Hippocampal formation (tissue), 2 donors: ENCODE measurements around the gene MEP1B.
"Not testable (repeated sequence)": the region's sequence is repeated elsewhere in the genome, so short reads cannot be mapped to it uniquely, and the experiment has no call there.

ENCODE experiments used
- DNase-seq, 2 donors: peaks; one replicate each; lab custom pipeline; 2025; lab: John Stamatoyannopoulos, UW

Gene MEP1B

DNA sequence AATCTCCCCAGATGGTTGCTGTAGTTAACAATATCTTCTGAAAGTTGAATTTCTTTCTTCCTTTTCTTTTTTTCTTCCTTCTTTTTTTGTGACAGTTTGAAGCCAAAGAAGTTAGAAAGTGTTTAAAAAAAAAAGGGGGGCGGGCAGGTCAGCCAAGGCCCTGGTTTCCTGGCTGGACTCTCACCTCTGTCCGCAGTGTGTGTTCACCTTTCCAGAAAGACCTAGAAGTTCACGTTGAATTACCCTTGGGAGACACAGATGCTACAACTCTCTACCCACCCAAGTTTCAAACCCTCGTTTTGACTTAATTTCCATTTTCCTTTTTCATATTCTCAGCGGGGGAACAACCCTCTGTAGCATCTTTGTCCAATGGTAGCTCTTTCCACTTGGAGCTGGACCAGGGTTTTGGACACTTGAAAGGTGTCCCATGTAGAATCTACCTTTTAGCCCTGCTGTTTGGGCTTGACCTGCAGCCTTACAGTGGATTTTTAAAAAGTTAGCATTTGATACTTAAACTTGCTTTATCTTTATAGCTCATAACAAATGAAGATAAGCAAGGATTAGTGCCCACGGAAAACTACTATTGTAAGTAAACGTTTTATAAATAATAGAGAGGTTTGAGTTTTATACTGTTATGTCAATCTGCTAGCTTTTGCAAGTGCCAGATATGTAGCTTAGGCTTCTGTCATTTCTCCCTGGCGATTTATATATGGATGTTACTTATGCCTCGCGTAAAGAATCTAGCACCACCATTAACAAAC is 20.0 kb downstream of the MEP1B start:
- DNase-seq, result no peak

- DNase-seq, result no peak
Observed at GRCh38 chr18:32213693-32214092, 23.9 kb downstream of the MEP1B start.

- DNase-seq, result no peak
Observed at GRCh38 chr18:32216390-32216789, 26.6 kb downstream of the MEP1B start.

- DNase-seq, result no peak
Observed at GRCh38 chr18:32219431-32220018, 29.7 kb downstream of the MEP1B start.

GRCh38 chr18:32233348-32233747 is 43.5 kb downstream of the MEP1B start:
- not testable (repeated sequence) for DNase-seq

DNA sequence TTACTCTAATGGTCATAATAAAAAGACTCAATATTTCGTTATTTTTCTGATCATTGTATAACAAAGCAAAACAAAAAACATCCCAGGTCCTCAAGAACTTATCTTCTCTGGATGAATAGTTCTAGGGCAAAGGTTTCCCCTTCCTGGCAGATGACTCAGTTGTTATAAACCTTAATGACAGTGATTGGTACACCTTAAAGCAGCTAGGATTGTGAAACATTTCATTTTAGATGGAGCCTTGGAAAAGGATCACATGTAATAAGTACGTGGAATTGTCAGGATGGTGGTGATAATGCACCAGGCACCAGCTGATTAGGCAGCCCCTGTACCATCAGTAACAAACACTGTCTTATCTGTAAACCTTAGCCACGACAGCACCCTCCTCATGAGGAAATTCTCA is 47.2 kb downstream of the MEP1B start:
- DNase-seq, result no peak

DNA sequence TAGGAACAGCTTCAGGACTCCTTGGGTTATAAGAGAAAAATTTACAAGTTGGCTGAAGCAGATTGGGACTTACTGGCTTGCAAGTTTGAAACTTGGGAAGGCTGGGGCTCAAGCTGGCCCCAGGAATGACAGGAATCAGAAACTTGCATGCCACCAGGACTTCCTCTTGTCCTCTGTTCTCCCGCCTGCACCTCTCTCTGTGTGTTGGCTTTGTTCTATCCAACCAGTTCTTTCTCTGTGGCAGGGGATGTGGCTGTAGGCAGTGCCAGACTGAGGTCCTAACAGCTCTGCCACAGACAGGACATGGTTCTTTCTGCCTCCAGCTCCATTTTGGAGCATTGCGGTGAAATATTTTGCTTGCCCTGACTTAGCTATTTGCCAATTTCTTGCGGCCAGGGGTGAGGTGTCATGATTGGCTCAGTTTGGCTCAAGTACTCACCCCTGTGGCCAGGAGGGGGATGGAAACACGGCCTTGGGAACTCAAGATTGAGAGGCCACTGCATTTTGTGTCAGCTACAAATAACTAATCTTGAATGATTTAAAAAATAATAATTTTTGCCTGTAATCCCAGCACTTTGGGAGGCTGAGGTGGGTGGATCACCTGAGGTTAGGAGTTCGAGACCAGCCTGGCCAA is 48.9 kb downstream of the MEP1B start:
- no peak for DNase-seq

DNA sequence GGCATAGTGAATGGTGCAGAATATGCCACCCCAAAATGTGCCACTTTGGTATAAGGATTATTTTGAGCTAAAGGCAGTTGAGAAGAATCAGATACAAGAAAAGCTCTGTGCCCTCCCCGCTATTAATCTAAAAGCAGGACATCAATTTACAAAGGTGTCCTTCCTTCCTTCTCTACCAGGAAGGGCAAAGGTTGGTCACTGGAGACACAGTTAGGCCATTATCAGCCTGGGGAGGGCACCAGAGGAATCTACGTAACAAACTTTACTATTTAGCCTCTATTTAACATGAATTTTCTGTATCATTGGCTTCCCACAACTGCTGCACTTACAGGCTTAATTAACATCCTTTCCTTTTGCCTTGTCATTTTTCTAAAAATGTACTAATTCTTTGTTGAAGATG is 52.6 kb downstream of the MEP1B start:
- DNase-seq, result no peak

GRCh38 chr18:32243358-32243757 is 53.5 kb downstream of the MEP1B start:
- DNase-seq, result no peak

GRCh38 chr18:32244881-32245280 is 55.0 kb downstream of the MEP1B start:
- no peak for DNase-seq

- no peak for DNase-seq
Observed at GRCh38 chr18:32249147-32249929, 59.5 kb downstream of the MEP1B start.

- no peak for DNase-seq
Observed at GRCh38 chr18:32251466-32251865, 61.6 kb downstream of the MEP1B start.

GRCh38 chr18:32252141-32252860 is 62.5 kb downstream of the MEP1B start:
- no peak for DNase-seq

DNA sequence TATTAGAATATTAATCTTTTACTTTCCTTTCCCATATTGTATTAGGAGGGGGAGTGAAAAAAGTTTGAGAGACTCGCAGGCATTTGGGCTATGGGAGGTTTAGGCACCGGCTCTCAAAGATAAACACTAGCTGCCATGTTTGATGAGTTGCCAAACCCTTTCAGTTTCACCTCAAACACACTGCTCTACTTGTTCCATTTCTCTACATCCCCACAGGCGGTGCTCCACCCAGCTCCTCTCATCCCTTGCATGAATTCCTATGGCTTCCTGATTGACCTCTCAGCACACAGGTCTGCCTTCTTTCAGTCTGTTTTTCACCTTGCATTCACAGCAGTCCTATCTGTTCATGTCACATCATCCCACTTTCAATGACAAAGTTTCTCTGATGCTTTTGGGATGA is 65.7 kb downstream of the MEP1B start:
- DNase-seq, result no peak

DNA sequence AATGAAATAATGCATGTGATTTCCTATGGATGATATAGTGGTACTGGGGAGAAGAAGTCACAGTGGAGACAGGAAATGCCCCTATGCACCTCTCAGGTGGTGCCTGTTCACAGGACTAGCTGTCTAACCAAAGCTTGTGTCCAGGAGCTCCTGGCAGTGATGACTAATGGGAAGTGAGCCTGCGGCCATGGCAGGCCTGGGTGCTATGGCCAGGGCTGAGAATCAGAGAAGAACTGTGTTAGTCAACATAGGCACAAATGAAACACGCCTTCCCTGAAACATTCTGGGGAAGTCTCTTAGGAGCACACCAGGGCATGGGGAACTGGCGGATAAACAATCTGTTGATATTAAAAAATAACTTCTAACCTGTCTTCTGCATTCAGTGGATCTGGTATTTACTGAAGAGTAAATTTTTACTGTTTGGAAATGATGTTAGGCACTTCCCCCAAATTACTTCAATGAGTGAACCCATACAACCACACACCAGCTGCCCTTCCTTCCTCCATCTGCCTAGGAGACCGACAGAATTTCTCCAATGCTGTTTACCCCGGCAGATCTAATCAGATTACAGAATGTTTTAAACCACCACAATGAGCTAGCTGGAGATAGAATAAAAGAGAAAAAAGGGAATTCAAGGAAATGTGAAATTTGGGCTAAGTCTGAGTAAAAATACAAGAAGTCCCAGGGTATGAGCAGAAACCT is 67.4 kb downstream of the MEP1B start:
- peak in 1 of 2 donors; percentile 19 for DNase-seq

DNA sequence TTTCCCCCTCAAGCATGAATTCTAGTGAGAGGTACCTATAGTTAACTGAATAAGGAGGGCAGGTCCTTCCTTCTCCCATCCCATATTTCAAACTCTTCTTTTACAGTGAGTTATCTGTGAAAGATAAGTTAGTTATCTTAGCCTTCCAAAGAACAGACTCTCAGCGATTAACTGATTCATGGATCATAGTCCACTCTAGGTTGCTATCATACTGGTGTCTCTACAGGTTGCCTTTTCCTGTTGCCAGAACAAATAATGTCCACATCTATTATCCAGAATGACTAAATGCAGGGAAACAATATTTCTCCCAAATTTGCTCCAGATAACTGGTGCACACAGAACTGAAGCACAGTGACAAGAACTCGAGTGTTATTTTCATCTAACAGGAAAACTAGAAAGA is 68.3 kb downstream of the MEP1B start:
- DNase-seq, result no peak

DNA sequence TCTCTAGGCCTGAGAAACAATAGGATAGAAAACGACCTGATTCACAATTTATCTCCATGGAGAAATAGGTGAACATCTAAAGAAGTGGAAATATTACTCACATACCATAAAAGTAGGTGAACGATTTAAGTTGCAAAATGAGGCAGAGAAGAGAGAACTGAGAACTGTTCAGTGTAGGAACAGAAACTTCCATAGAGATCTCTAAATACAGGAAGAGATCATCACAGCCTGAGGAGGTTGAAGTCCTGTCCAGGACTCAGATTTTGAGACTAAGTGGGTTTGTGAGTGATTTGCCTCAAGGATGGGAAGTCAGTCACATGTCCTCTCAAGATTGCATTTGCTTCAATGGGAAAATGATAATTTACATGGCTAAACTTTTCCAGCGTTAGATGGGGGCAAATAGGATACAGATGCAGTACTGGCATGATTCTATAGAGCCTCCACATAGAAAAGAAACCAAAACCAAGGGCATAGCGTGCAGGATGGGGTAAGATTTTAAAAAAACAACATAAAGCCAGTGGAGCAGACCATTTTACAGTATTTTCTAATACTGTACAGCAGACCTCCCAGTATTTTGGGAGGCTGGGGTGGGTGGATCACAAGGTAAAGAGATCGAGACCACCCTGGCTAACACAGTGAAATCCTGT is 68.8 kb downstream of the MEP1B start:
- DNase-seq, result no peak

DNA sequence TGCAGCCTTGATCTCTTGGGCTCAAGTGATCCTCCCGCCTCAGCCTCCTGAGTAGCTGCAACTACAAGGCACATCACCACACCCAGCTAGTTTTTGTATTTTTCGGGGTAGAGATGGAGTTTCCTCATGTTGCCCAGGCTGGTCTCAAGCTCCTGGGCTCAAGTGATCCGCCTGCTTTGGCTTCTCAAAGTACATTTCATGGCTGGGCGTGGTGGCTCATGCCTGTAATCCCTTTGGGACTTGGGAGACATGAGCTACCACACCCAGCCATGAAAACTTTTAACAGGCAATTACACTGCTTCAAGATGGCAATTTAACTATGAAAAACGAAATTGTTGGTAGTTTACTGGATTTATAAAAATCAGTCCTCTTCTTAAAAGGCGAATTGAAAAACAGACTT is 69.7 kb downstream of the MEP1B start:
- no peak for DNase-seq

DNA sequence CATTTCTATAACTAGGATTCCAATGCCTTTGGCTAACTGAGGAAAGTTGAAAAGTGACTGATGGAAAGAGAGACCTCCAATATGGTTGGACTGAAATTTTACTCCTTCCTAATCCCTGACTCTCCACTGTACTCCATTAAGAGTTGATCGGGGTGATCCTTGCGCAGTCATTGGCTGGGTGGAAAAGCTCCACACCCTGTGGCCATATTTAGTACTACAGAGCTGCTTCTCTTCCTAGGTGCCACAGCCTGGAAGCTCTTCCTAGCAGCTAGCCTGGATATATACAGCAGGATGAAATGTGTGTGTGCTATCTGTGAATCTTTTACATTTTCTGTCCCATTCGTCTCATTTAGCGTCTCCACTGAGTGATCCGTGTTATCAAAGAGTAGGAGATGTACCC is 71.2 kb downstream of the MEP1B start:
- no peak for DNase-seq

- no peak for DNase-seq
Observed at GRCh38 chr18:32262092-32262491, 72.3 kb downstream of the MEP1B start.

DNA sequence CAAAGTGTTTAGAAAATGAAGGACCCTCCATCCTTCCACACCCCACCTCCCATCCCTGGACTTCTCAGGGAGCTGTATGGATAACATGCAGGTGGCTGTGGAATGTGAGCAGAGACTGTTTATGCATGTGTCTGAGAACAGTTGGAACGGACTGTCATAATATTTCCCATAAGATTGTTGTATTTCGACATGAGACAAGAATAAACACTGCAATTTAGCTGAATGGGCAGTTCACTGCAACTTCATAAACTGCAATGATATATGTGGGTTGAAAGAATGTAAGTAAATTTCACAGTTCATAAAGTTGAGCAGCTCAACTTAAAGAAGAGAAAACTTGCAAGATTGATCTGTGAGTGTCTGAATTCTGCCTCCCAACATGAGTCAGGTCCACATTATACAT is 74.6 kb downstream of the MEP1B start:
- DNase-seq, result no peak
